Fibroblast of skin of scalp (primary cell): ENCODE data around the gene C5orf63.
"Not testable (repeated sequence)": the region's sequence is repeated elsewhere in the genome, so short reads cannot be mapped to it uniquely, and the experiment has no call there.

Experiments used
- DNase-seq: peaks from one replicate; pipeline ENCODE4 v3.0.0-alpha.2; 2013

C5orf63 gene

GRCh38 chr5:127074466-127074865 is 1.2 kb upstream of the C5orf63 start:
- no peak for DNase-seq

- no peak for DNase-seq
Measured at GRCh38 chr5:127070243-127070642, 3.1 kb downstream of the C5orf63 start.

- DNase-seq, result peak; percentile 89
Measured at GRCh38 chr5:127068493-127069214, 4.6 kb downstream of the C5orf63 start.

- no peak for DNase-seq
Measured at GRCh38 chr5:127066721-127067120, 6.6 kb downstream of the C5orf63 start.

GRCh38 chr5:127064253-127064840 is 9.0 kb downstream of the C5orf63 start:
- no peak for DNase-seq

- no peak for DNase-seq
Measured at GRCh38 chr5:127063257-127063913, 9.9 kb downstream of the C5orf63 start.

GRCh38 chr5:127061956-127062355 is 11.3 kb downstream of the C5orf63 start:
- DNase-seq, result no peak

GRCh38 chr5:127061537-127061936 is 11.8 kb downstream of the C5orf63 start:
- no peak for DNase-seq

- DNase-seq, result no peak
Measured at GRCh38 chr5:127060470-127060985, 12.8 kb downstream of the C5orf63 start.

GRCh38 chr5:127056896-127057295 is 16.4 kb downstream of the C5orf63 start:
- no peak for DNase-seq

GRCh38 chr5:127055880-127056653 is 17.2 kb downstream of the C5orf63 start:
- no peak for DNase-seq

GRCh38 chr5:127053551-127053950 is 19.8 kb downstream of the C5orf63 start:
- DNase-seq, result not testable (repeated sequence)

- no peak for DNase-seq
Measured at GRCh38 chr5:127053049-127053448, 20.3 kb downstream of the C5orf63 start.

- DNase-seq, result no peak
Measured at GRCh38 chr5:127051591-127051990, 21.7 kb downstream of the C5orf63 start.

GRCh38 chr5:127046343-127047072 is 26.8 kb downstream of the C5orf63 start:
- no peak for DNase-seq

- no peak for DNase-seq
Measured at GRCh38 chr5:127042593-127042992, 30.7 kb downstream of the C5orf63 start.

- DNase-seq, result peak; percentile 24
Measured at GRCh38 chr5:127041571-127041970, 31.7 kb downstream of the C5orf63 start.

GRCh38 chr5:127040796-127041520 is 32.3 kb downstream of the C5orf63 start:
- DNase-seq, result no peak

- DNase-seq, result no peak
Measured at GRCh38 chr5:127038550-127038949, 34.8 kb downstream of the C5orf63 start.

- DNase-seq, result no peak
Measured at GRCh38 chr5:127031863-127032232, 41.5 kb downstream of the C5orf63 start.

GRCh38 chr5:127031147-127031862 is 42.0 kb downstream of the C5orf63 start:
- DNase-seq, result no peak
